ENCODE measurements around the gene COLQ. TPM values are rescaled to one million over a fixed set of nuclear protein-coding genes. Genes with fewer than 3 reads are reported as not detected.
A peak's percentile ranks its signal among the peaks of the same experiment; 100 is the strongest.

COLQ gene
- total and polyA plus RNA-seq, 11 donors, result 2.1 to 33.0 (median 10.7) TPM

DNA sequence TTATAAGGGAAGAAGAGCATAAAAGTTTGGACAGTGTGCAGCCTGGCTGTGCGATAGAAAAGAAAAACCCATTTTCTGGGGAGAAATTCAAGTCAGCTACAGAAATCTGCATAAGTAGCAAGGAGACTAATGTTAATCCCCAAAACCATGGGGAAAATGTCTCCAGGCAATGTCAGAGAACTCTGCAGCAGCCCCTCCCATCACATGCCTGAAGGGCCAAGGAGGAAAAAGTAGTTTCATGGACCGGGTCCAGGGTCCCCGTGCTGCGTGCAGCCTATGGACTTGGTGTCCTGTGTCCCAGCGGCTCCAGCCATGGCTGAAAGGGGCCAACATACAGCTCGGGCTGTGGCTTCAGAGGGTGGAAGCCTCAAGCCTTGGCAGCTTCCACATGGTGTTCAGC, 28.3 kb upstream of the COLQ start:
- no peak overlapping the region for H3K27ac ChIP-seq
- intact Hi-C loops (cut with DNase I), result loop anchor here in 3 of 10 donors (5.0 to 10.0 kb wide), 4 partner anchors 125 to 348 kb away; partner anchors contain the start of genes CAPN7 (in 1 of the 3), EAF1 (in 1 of the 3) and METTL6 (in 1 of the 3)
- 73 to 94% (median 86%) methylated on average over 3 to 6 of the region's 6 CpGs for WGBS, 4 donors

DNA sequence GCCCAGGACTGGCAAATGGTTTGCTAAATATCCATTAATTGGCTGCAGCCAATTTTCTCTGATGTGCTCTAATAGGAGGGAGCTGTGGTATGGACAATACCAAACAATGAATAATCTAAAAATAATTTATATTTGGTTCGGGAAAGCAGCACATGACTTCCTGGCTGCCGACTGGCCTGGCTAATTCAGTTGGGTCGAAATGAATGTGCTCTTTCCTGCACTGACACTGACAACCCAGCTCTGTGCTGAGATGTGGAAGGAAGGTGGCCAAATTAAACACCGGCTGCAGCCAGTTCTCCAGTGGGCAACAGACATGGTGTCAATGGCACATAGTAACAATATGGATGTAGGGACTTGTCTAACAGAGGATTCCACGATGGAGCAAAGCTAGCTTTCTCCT, 21.1 kb upstream of the COLQ start:
- DNase-seq, result no peak
- Histone ChIP-seq H3K9me3 (peaks cover 0 to 4% (median 0%) of the 10 kb centered on the region in 12 donors), H3K4me1 (peaks cover 0 to 17% (median 11%) of the 10 kb centered on the region in 12 donors), H3K27ac (peak overlapping the region in 5 of 12 donors; percentile 2 to 52 (median 37)), H3K36me3 (no peaks in the 10 kb centered on the region), H3K27me3 (no peaks in the 10 kb centered on the region), H3K4me3 (no peak overlapping the region)
- TF ChIP-seq CTCF (IDR thresholded peaks at IDR 0.05) (no peak), POLR2A (IDR thresholded peaks at IDR 0.05) (no peak)
- intact Hi-C loops (cut with DNase I), result no loop called here
- 20 to 23% (median 22%) methylated on average over 5 of the region's 5 CpGs for WGBS, 4 donors
- ATAC-seq, result peak; percentile 67 to 91 (median 81)

More for the DNA sequence above, 28.3 kb upstream of the COLQ start:
- Histone ChIP-seq H3K36me3 (peaks cover 0 to 2% (median 0%) of the 10 kb centered on the region in 9 donors), H3K4me1 (peaks cover 0 to 5% (median 0%) of the 10 kb centered on the region in 12 donors), H3K27me3 (no peaks in the 10 kb centered on the region), H3K4me3 (no peak overlapping the region), H3K9me3 (peaks cover 0 to 4% (median 0%) of the 10 kb centered on the region in 12 donors)
- TF ChIP-seq CTCF (IDR thresholded peaks at IDR 0.05), result no peak
- no peak for TF ChIP-seq POLR2A (IDR thresholded peaks at IDR 0.05)
- DNase-seq (no peak), ATAC-seq (no peak)

DNA sequence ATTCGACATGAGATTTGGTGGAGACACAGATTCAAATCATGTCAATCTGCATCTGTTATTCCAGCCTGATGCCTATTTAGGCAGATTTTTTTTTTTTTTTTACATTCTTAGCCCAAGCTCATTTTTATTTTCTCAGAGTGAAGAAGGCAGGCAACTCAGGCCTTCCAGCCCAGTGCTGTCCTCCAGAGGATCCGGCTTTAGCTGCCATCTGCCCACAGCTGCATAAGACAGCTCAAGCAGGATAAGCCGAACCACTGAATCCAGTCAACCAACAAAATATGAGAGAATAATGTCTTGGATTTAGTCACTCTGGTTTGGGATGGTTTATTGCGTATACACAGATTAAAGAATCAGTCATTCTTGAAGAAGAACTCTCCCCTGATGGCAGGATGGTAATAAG, 19.9 kb upstream of the COLQ start:
- WGBS, 4 donors, result 92 to 97% (median 93%) methylated on average over 4 of the region's 4 CpGs
- Histone ChIP-seq H3K4me1 (peaks cover 0 to 20% (median 11%) of the 10 kb centered on the region in 12 donors), H3K9me3 (peaks cover 0 to under 1% (median 0%) of the 10 kb centered on the region in 12 donors), H3K27me3 (no peaks in the 10 kb centered on the region), H3K36me3 (no peaks in the 10 kb centered on the region), H3K27ac (no peak overlapping the region), H3K4me3 (no peak overlapping the region)
- DNase-seq (no peak), ATAC-seq (no peak)
- intact Hi-C loops (cut with DNase I), result no loop called here
- no peak for TF ChIP-seq POLR2A (IDR thresholded peaks at IDR 0.05)

GRCh38 chr3:15539066-15539465, 17.6 kb upstream of the COLQ start:
- WGBS, 4 donors, result 88 to 100% (median 93%) methylated on average over 1 of the region's 1 CpG
- H3K9me3 ChIP-seq, result no peaks in the 10 kb centered on the region
- intact Hi-C loops (cut with DNase I), result no loop called here
- no peak overlapping the region for H3K4me3 ChIP-seq
- no peak for DNase-seq
- H3K27me3 ChIP-seq, result no peaks in the 10 kb centered on the region
- H3K27ac ChIP-seq, result no peak overlapping the region
- TF ChIP-seq CTCF (IDR thresholded peaks at IDR 0.05), result no peak
- TF ChIP-seq POLR2A (IDR thresholded peaks at IDR 0.05), result no peak
- ATAC-seq, result no peak
- peaks cover 0 to 26% (median 11%) of the 10 kb centered on the region in 12 donors for H3K4me1 ChIP-seq
- H3K36me3 ChIP-seq, result no peaks in the 10 kb centered on the region

GRCh38 chr3:15538345-15538744, 16.8 kb upstream of the COLQ start:
- DNase-seq (no peak), ATAC-seq (no peak)
- Histone ChIP-seq H3K27me3 (no peaks in the 10 kb centered on the region), H3K4me3 (no peak overlapping the region), H3K4me1 (peaks cover 0 to 25% (median 10%) of the 10 kb centered on the region in 12 donors), H3K36me3 (no peaks in the 10 kb centered on the region), H3K9me3 (no peaks in the 10 kb centered on the region), H3K27ac (no peak overlapping the region)
- intact Hi-C loops (cut with DNase I), result no loop called here
- WGBS, 4 donors, result 88 to 92% (median 91%) methylated on average over 2 of the region's 2 CpGs
- TF ChIP-seq POLR2A (IDR thresholded peaks at IDR 0.05) (no peak), CTCF (IDR thresholded peaks at IDR 0.05) (no peak)

All from heart left ventricle (tissue), 16 donors.